ENCODE data around the gene IFNE.

DNA sequence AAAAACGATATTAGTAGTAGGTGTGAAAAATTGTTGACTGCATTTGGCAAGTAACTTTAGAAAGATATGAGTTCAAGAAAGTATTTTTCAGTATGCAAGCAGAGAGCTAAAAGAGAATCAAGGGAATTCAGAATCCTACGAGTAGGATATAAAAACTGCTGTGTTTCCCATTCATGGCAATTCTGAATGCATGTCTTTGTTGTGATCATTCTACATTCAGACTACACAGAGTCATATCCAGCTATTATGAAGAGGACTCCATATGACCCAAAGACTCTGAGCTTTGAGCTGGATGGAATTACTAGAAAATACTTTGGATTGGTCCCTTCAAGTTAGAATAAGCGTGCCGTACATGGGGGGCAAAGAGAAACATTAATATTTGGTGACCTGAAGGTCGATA, 12.0 kb downstream of the IFNE start:
- TF ChIP-seq, protein P1, sequence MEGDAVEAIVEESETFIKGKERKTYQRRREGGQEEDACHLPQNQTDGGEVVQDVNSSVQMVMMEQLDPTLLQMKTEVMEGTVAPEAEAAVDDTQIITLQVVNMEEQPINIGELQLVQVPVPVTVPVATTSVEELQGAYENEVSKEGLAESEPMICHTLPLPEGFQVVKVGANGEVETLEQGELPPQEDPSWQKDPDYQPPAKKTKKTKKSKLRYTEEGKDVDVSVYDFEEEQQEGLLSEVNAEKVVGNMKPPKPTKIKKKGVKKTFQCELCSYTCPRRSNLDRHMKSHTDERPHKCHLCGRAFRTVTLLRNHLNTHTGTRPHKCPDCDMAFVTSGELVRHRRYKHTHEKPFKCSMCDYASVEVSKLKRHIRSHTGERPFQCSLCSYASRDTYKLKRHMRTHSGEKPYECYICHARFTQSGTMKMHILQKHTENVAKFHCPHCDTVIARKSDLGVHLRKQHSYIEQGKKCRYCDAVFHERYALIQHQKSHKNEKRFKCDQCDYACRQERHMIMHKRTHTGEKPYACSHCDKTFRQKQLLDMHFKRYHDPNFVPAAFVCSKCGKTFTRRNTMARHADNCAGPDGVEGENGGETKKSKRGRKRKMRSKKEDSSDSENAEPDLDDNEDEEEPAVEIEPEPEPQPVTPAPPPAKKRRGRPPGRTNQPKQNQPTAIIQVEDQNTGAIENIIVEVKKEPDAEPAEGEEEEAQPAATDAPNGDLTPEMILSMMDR (IDR thresholded peaks at IDR 0.05): no peak
- TF ChIP-seq POLR2A (IDR thresholded peaks at IDR 0.05): no peak
